ENCODE measurements around the gene GALT.

- TF ChIP-seq CTCF (IDR thresholded peaks at IDR 0.05) (no peak), POLR2A (IDR thresholded peaks at IDR 0.05) (no peak)
Measured at GRCh38 chr9:34694811-34695210, 48.3 kb downstream of the GALT start.
